ENCODE data around the gene ZGLP1. TPM values are rescaled to one million over a fixed set of nuclear protein-coding genes. Genes with fewer than 3 reads are reported as not detected.
A peak's percentile ranks its signal among the peaks of the same experiment; 100 is the strongest.
"Not testable (repeated sequence)": the region's sequence is repeated elsewhere in the genome, so short reads cannot be mapped to it uniquely, and the experiment has no call there.

ZGLP1 gene
- total RNA-seq: 1.6 TPM

- FAIRE-seq (no peak), DNase-seq (ENCODE audit: low spot score in 2 of 2) (no peak)
Measured at GRCh38 chr19:10309423-10309822, at the start of gene ZGLP1. ZGLP1 (minus strand) TSS chr19:10309815.

- no peak for DNase-seq (ENCODE audit: low spot score in 2 of 2)
- FAIRE-seq: no peak
Measured at GRCh38 chr19:10356431-10356830, 46.8 kb upstream of the ZGLP1 start.

GRCh38 chr19:10353793-10354391, 44.3 kb upstream of the ZGLP1 start:
- FAIRE-seq (no peak), DNase-seq (ENCODE audit: low spot score in 2 of 2) (no peak)

GRCh38 chr19:10352764-10353671, 43.4 kb upstream of the ZGLP1 start:
- no peak for FAIRE-seq

GRCh38 chr19:10346509-10346908, 36.9 kb upstream of the ZGLP1 start:
- FAIRE-seq (no peak), DNase-seq (ENCODE audit: low spot score in 2 of 2) (no peak)

More at GRCh38 chr19:10352764-10353671, 43.4 kb upstream of the ZGLP1 start:
- no peak for DNase-seq (ENCODE audit: low spot score in 2 of 2)

GRCh38 chr19:10344780-10345179, 35.2 kb upstream of the ZGLP1 start:
- DNase-seq (ENCODE audit: low spot score in 2 of 2): no peak
- FAIRE-seq: no peak

GRCh38 chr19:10343495-10343894, 33.9 kb upstream of the ZGLP1 start:
- FAIRE-seq: no peak
- DNase-seq (ENCODE audit: low spot score in 2 of 2): no peak

GRCh38 chr19:10339977-10340376, 30.4 kb upstream of the ZGLP1 start:
- FAIRE-seq (no peak), DNase-seq (ENCODE audit: low spot score in 2 of 2) (no peak)

GRCh38 chr19:10339380-10339960, 29.9 kb upstream of the ZGLP1 start, which contains the start of gene ICAM3:
ICAM3 (minus strand) TSS chr19:10339624; CDS start chr19:10339614, 10 bp downstream.
- FAIRE-seq (no peak), DNase-seq (ENCODE audit: low spot score in 2 of 2) (no peak)

- DNase-seq (ENCODE audit: low spot score in 2 of 2) (no peak), FAIRE-seq (no peak)
Measured at GRCh38 chr19:10338940-10339339, 29.3 kb upstream of the ZGLP1 start.

- not testable (repeated sequence) for FAIRE-seq; DNase-seq (ENCODE audit: low spot score in 2 of 2)
Measured at GRCh38 chr19:10336725-10337124, 27.1 kb upstream of the ZGLP1 start.

GRCh38 chr19:10335352-10335985, 25.9 kb upstream of the ZGLP1 start:
- FAIRE-seq (no peak), DNase-seq (ENCODE audit: low spot score in 2 of 2) (no peak)

- no peak for FAIRE-seq
Measured at GRCh38 chr19:10334588-10335351, 25.2 kb upstream of the ZGLP1 start.

GRCh38 chr19:10333758-10334587, 24.4 kb upstream of the ZGLP1 start:
- no peak for FAIRE-seq
- DNase-seq (ENCODE audit: low spot score in 2 of 2): no peak

More at GRCh38 chr19:10334588-10335351, 25.2 kb upstream of the ZGLP1 start:
- DNase-seq (ENCODE audit: low spot score in 2 of 2): peak; percentile 62 to 78

GRCh38 chr19:10332965-10333757, 23.5 kb upstream of the ZGLP1 start, which contains the start of gene RAVER1:
RAVER1 (minus strand) TSS chr19:10333529; CDS start chr19:10333507, 22 bp downstream.
- no peak for FAIRE-seq
- DNase-seq (ENCODE audit: low spot score in 2 of 2): peak; percentile 97 to 99

- DNase-seq (ENCODE audit: low spot score in 2 of 2): no peak
- FAIRE-seq: no peak
Measured at GRCh38 chr19:10332158-10332964, 22.7 kb upstream of the ZGLP1 start.

- no peak for DNase-seq (ENCODE audit: low spot score in 2 of 2)
- no peak for FAIRE-seq
Measured at GRCh38 chr19:10329555-10329954, 19.9 kb upstream of the ZGLP1 start.

All from frontal cortex (tissue), 4 donors.